Measurements from ENCODE around the gene MBNL1. TPM values are rescaled to one million over a fixed set of nuclear protein-coding genes. Genes with fewer than 3 reads are reported as not detected.
A peak's percentile ranks its signal among the peaks of the same experiment; 100 is the strongest.

MBNL1 gene
- total and polyA plus RNA-seq, 2 of the 4 experiments (the other 2 are of a cell fraction) = 127 to 664 TPM

DNA sequence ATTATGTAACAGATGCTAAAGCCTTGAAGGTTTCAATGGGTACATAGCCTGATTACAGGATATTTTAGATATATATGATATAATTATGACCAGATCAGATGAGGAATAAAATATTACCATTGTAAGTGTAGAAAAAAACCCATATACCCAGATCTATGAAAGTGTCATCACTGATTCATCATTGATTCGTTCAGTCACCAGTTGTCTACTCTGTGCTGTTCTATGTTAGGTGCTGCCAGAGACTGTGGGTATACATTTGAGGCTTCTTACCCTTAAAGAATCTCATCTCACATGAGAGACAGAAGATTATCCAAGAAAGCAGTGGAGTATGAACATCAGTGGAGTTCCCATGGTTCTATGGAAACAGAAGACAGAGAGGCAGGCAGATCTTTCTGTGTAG, 92.2 kb downstream of the MBNL1 start:
- dilution Hi-C loops (cut with HindIII; ENCODE audit: low sequenced_read_pairs, unreplicated experiment) = no loop called here
- Histone ChIP-seq H4K20me1 (ENCODE audit: insufficient read depth, low read length) (peaks cover 49% of the 10 kb centered on the region), H3K79me1 (ENCODE audit: low read depth in 1 of 2, low read length in 2 of 2) (peaks cover 12 to 60% of the 10 kb centered on the region in 2 experiments; a peak in 3 of 4 replicates), H3K4me3 (ENCODE audit: insufficient read depth, low read depth, low read length) (no peak overlapping the region), H3K4ac (ENCODE audit: low read depth, low read length) (no peak overlapping the region), H2AK5ac (ENCODE audit: low read depth, low read length) (no peak overlapping the region), H3K9ac (ENCODE audit: low read depth, low read length) (no peak overlapping the region), H2AFZ (replicated peaks; ENCODE audit: low read length, poor library complexity) (no peak overlapping the region), H4K91ac (ENCODE audit: insufficient read depth, low read depth, low read length) (no peak overlapping the region), H4K8ac (ENCODE audit: low read depth in 2 of 2, low read length in 2 of 2) (no peak overlapping the region), H3K18ac (ENCODE audit: low read depth, low read length) (no peak overlapping the region), H3K27me3 (ENCODE audit: control insufficient read depth, insufficient read depth, low read length) (no peaks in the 10 kb centered on the region), H3K4me1 (ENCODE audit: control insufficient read depth, insufficient read depth, low read length) (peaks cover 11% of the 10 kb centered on the region; the same call in 1 of the 2 replicates), H3K36me3 (ENCODE audit: control insufficient read depth, insufficient read depth, low read length) (0 out of 2 replicates have a peak, but pooled peaks cover 2% of the 10 kb centered on the region), H3K4me2 (ENCODE audit: low read depth, low read length) (no peak overlapping the region), H4K5ac (ENCODE audit: low read depth, low read length) (no peak overlapping the region), H3K27ac (ENCODE audit: insufficient read depth, low read length) (no peak overlapping the region), H3K9me3 (ENCODE audit: control insufficient read depth, insufficient read depth, low read length) (no peaks in the 10 kb centered on the region), H3K14ac (replicated peaks; ENCODE audit: low read depth, low read length) (0 out of 2 replicates have a peak overlapping the region, but pooled peaks have one; percentile 31), H2BK5ac (ENCODE audit: low read depth, low read length, poor library complexity, severe bottlenecking) (no peak overlapping the region), H3K23ac (ENCODE audit: low read depth, low read length) (no peak overlapping the region), H2BK15ac (ENCODE audit: low read depth, low read length) (no peak overlapping the region), H3K9me1 (ENCODE audit: insufficient read depth, low read length) (peaks cover 11% of the 10 kb centered on the region), H2BK120ac (ENCODE audit: low read depth, low read length) (no peak overlapping the region), H2AK9ac (replicated peaks; ENCODE audit: low read depth, low read length, poor library complexity) (no peak overlapping the region), H3K56ac (ENCODE audit: extremely low read depth, insufficient read depth, low read length) (no peak overlapping the region), H2BK20ac (ENCODE audit: low read depth, low read length) (no peak overlapping the region)
- in situ Hi-C loops (cut with MboI; ENCODE audit: low sequenced_read_pairs) = no loop called here
- DNase-seq (no peak), ATAC-seq (ENCODE audit: low read depth) (no peak)
- CTCF ChIA-PET = interaction anchor here (0.8 kb wide), 1 partner anchor 38 kb away, joined by 4 read pairs; no protein-coding TSS in a partner anchor
- BruUV-seq (replicated peaks) = no TSS peak
- POLR2A ChIA-PET (ENCODE audit: unreplicated experiment) = no interaction called here
- WGBS, 2 experiments (ENCODE audit: extremely low coverage in 2 of 2, insufficient read length in 1 of 2) = no CpG with 5 or more reads among the region's 1 CpG
- no peak for TF ChIP-seq RCOR1 (IDR thresholded peaks at IDR 0.05; ENCODE audit: insufficient replicate concordance, low read length)
- no peak for TF ChIP-seq RAD21 (IDR thresholded peaks at IDR 0.05; ENCODE audit: low read length)
- TF ChIP-seq, protein P1, sequence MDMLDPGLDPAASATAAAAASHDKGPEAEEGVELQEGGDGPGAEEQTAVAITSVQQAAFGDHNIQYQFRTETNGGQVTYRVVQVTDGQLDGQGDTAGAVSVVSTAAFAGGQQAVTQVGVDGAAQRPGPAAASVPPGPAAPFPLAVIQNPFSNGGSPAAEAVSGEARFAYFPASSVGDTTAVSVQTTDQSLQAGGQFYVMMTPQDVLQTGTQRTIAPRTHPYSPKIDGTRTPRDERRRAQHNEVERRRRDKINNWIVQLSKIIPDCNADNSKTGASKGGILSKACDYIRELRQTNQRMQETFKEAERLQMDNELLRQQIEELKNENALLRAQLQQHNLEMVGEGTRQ (IDR thresholded peaks at IDR 0.05; ENCODE audit: low read depth, low read length) = no peak
- no peak for TF ChIP-seq SMC3 (IDR thresholded peaks at IDR 0.05; ENCODE audit: low read depth, low read length)
- no peak for TF ChIP-seq NFE2L2 (IDR thresholded peaks at IDR 0.05; ENCODE audit: low read depth, low read length)
- no peak for TF ChIP-seq RFX5 (IDR thresholded peaks at IDR 0.05; ENCODE audit: low read depth, low read length)
- TF ChIP-seq, protein P2, sequence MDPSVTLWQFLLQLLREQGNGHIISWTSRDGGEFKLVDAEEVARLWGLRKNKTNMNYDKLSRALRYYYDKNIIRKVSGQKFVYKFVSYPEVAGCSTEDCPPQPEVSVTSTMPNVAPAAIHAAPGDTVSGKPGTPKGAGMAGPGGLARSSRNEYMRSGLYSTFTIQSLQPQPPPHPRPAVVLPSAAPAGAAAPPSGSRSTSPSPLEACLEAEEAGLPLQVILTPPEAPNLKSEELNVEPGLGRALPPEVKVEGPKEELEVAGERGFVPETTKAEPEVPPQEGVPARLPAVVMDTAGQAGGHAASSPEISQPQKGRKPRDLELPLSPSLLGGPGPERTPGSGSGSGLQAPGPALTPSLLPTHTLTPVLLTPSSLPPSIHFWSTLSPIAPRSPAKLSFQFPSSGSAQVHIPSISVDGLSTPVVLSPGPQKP (IDR thresholded peaks at IDR 0.05; ENCODE audit: borderline replicate concordance, low read depth, low read length) = no peak
- TF ChIP-seq MAZ (IDR thresholded peaks at IDR 0.05; ENCODE audit: borderline replicate concordance, low read depth, low read length) = no peak
- no peak for TF ChIP-seq POLR2A (IDR thresholded peaks at IDR 0.05; ENCODE audit: low read depth, low read length)
- TF ChIP-seq MXI1 (IDR thresholded peaks at IDR 0.05; ENCODE audit: borderline replicate concordance, low read depth, low read length) = no peak
- TF ChIP-seq CEBPB (IDR thresholded peaks at IDR 0.05; ENCODE audit: low read depth, low read length) = no peak
- TF ChIP-seq, protein P3, sequence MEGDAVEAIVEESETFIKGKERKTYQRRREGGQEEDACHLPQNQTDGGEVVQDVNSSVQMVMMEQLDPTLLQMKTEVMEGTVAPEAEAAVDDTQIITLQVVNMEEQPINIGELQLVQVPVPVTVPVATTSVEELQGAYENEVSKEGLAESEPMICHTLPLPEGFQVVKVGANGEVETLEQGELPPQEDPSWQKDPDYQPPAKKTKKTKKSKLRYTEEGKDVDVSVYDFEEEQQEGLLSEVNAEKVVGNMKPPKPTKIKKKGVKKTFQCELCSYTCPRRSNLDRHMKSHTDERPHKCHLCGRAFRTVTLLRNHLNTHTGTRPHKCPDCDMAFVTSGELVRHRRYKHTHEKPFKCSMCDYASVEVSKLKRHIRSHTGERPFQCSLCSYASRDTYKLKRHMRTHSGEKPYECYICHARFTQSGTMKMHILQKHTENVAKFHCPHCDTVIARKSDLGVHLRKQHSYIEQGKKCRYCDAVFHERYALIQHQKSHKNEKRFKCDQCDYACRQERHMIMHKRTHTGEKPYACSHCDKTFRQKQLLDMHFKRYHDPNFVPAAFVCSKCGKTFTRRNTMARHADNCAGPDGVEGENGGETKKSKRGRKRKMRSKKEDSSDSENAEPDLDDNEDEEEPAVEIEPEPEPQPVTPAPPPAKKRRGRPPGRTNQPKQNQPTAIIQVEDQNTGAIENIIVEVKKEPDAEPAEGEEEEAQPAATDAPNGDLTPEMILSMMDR (conservative IDR thresholded peaks at IDR 0.05; ENCODE audit: low read depth, low read length) = no peak
- TF ChIP-seq BHLHE40 (IDR thresholded peaks at IDR 0.05; ENCODE audit: low read depth, low read length) = no peak
- no peak for TF ChIP-seq MAFK (IDR thresholded peaks at IDR 0.05; ENCODE audit: low read depth, low read length)
- TF ChIP-seq FOS (IDR thresholded peaks at IDR 0.05; ENCODE audit: low read depth, low read length) = no peak
- TF ChIP-seq CHD1 (IDR thresholded peaks at IDR 0.05; ENCODE audit: low read depth, low read length) = no peak
- intact Hi-C loops (cut with micrococcal nuclease) = no loop called here
